Ovary (tissue), 9 donors: ENCODE results near the gene WBP11. TPM values are rescaled to one million over a fixed set of nuclear protein-coding genes. Genes with fewer than 3 reads are reported as not detected.

Experiments
- DNase-seq, 5 donors: peaks; one replicate each; pipeline ENCODE4 v3.0.0-alpha.2; 2019 to 2020
- H3K27ac ChIP-seq, 2 donors: fragments of 200-600 bp; one replicate each; pipeline versions ENCODE4 v1.5.1 to v1.8.0; 2019 to 2022
- H3K27me3 ChIP-seq: fragments of 200-600 bp; one replicate; pipeline ENCODE4 v1.8.0; 2022
- H3K36me3 ChIP-seq: fragments of 200-600 bp; sonication (generic); one replicate; pipeline ENCODE4 v1.5.1; 2019
- H3K4me1 ChIP-seq: one replicate; pipeline ENCODE4 v1.8.1; 2013; ENCODE audit warnings: mild to moderate bottlenecking, moderate library complexity; ENCODE audit not compliant: insufficient read depth
- H3K4me3 ChIP-seq: fragments of 200-600 bp; sonication (generic); one replicate; pipeline ENCODE4 v1.5.1; 2017
- H3K9me3 ChIP-seq, 2 donors: fragments of 200-600 bp in 1 of 2; sonication (generic) in 1 of 2; one replicate each; pipeline versions ENCODE4 v1.5.1 to v1.8.1; 2013 to 2019; ENCODE audit warnings: mild to moderate bottlenecking in 1 of 2, moderate library complexity in 1 of 2
- CTCF ChIP-seq, 3 donors: fragments of 450-650 bp in 2 of 3; fragments of 200-600 bp in 1 of 3; IDR thresholded peaks; one replicate each; pipeline versions ENCODE4 v1.5.1 to v1.8.0; 2016 to 2022; ENCODE audit warnings: antibody characterized with exemption in 3 of 3, mild to moderate bottlenecking in 1 of 3
- EP300 ChIP-seq: sonication (generic); formaldehyde crosslinking; IDR thresholded peaks from one replicate; pipeline ENCODE4 v1.6.1; 2017; ENCODE audit warnings: antibody characterized with exemption
- POLR2A ChIP-seq: fragments of 450-650 bp; IDR thresholded peaks from one replicate; pipeline ENCODE4 v1.6.1; 2017; ENCODE audit warnings: antibody characterized with exemption, mild to moderate bottlenecking, moderate library complexity
- WGBS, 3 donors: extraction: QIAGEN DNeasy Blood & Tissue Kit in 1 of 3; methylation state at CpG; one replicate each; pipeline versions ENCODE4 v1.1.5 to v1.1.7; 2013 to 2017; 5-methylcytosine and 5-hydroxymethylcytosine counted together
- intact Hi-C, 4 donors: fragments of 100-400 bp; cut with DNase I; formaldehyde crosslinking; loops; one replicate each; pipeline versions ENCODE4 v1.11.0 to v1.15.1; 2022 to 2023
- polyA plus RNA-seq, 2 donors: library from polyadenylated mRNA; stranded (reverse); fragments of 200-250 nt in 1 of 2; fragments of 350-450 nt in 1 of 2; fragmentation: Illumina TruSeq in 1 of 2; extraction: RNeasy Lipid Tissue Mini Kit (QIAGEN cat#74804) in 1 of 2; gene quantifications; one replicate each; pipeline ENCODE4 v1.2.3, GENCODE V29; 2013 to 2014
- total RNA-seq, 7 donors: library from RNA; depleted of rRNA in 2 of 7; stranded (reverse); fragments of >200 nt in 2 of 7; fragmentation: NEBNext Ultra II Directional in 3 of 7; extraction: Animal tissue kit (Norgen Biotek cat#: 25700) in 3 of 7; gene quantifications; one replicate each; pipeline versions ENCODE4 v1.1.0 to v1.2.4, GENCODE V29; 2016 to 2023
- donor health status: DM: no; HTN: no; CAD: no; lungs with moderate emphysema.
- donor health status: DM: no; HTN: no; CAD: no.
- donor health status: Bipolar disorder and iron deficiency.
- donor health status: DM: yes; HTN: yes; CAD: no.
- donor health status: DM: no; HTN: no; CAD: no.
- donor health status: DM: yes; HTN: yes; CAD: no.

WBP11 gene
- total and polyA plus RNA-seq, 9 donors = 12.9 to 84.1 (median 50.5) TPM

GRCh38 chr12:14843425-14843887 lies 40.2 kb upstream of the WBP11 start, which contains the start of gene ART4:
TSS of gene ART4 (minus strand) at chr12:14843526. CDS start at chr12:14843113, 413 bp downstream.
- Histone ChIP-seq H3K27me3 (no peaks in the 10 kb centered on the region), H3K4me1 (peaks cover 4% of the 10 kb centered on the region), H3K27ac (no peak within 1 kb of the TSS), H3K9me3 (no peaks in the 10 kb centered on the region), H3K36me3 (no peaks in the 10 kb centered on the region), H3K4me3 (no peak within 1 kb of the TSS)
- no peak for DNase-seq
- WGBS, 3 donors = 76 to 83% (median 82%) methylated on average over 10 of the region's 10 CpGs
- intact Hi-C loops = loop anchor here in 3 of 4 donors (5.0 to 10.0 kb wide), 3 partner anchors 51 to 431 kb away; no protein-coding TSS in a partner anchor
- TF ChIP-seq POLR2A (no peak), CTCF (IDR thresholded peaks at IDR 0.05) (no peak), EP300 (no peak)

- H3K27me3 ChIP-seq = no peaks in the 10 kb centered on the region
- no peak overlapping the region for H3K27ac ChIP-seq
- no peaks in the 10 kb centered on the region for H3K36me3 ChIP-seq
- no peak overlapping the region for H3K4me3 ChIP-seq
- no peaks in the 10 kb centered on the region for H3K9me3 ChIP-seq
- intact Hi-C loops = loop anchor here in 3 of 4 donors (5.0 to 10.0 kb wide), 3 partner anchors 52 to 432 kb away; no protein-coding TSS in a partner anchor
- H3K4me1 ChIP-seq = peaks cover 4% of the 10 kb centered on the region
- 77 to 86% (median 85%) methylated on average over 3 of the region's 3 CpGs for WGBS, 3 donors
- DNase-seq = no peak
- TF ChIP-seq POLR2A (no peak), EP300 (no peak), CTCF (IDR thresholded peaks at IDR 0.05) (no peak)
These were observed 39.0 kb upstream of the WBP11 start for GRCh38 chr12:14842315-14842714.

GRCh38 chr12:14841761-14842160 lies 38.5 kb upstream of the WBP11 start:
- H3K9me3 ChIP-seq = no peaks in the 10 kb centered on the region
- WGBS, 3 donors = 32 to 51% (median 39%) methylated on average over 3 of the region's 3 CpGs
- H3K4me3 ChIP-seq = no peak overlapping the region
- no peaks in the 10 kb centered on the region for H3K36me3 ChIP-seq
- no peaks in the 10 kb centered on the region for H3K27me3 ChIP-seq
- intact Hi-C loops = loop anchor here in 3 of 4 donors (5.0 to 10.0 kb wide), 3 partner anchors 53 to 433 kb away; no protein-coding TSS in a partner anchor
- H3K4me1 ChIP-seq = peaks cover 4% of the 10 kb centered on the region
- no peak overlapping the region for H3K27ac ChIP-seq
- TF ChIP-seq CTCF (IDR thresholded peaks at IDR 0.05) (no peak), POLR2A (no peak), EP300 (no peak)
- peak in 1 of 5 donors; percentile 33 for DNase-seq

GRCh38 chr12:14840616-14841015 lies 37.3 kb upstream of the WBP11 start:
- no peak for TF ChIP-seq POLR2A
- no peak for TF ChIP-seq EP300
- TF ChIP-seq CTCF (IDR thresholded peaks at IDR 0.05) = no peak
- no peak overlapping the region for H3K4me3 ChIP-seq
- peaks cover 4% of the 10 kb centered on the region for H3K4me1 ChIP-seq
- intact Hi-C loops = loop anchor here in 3 of 4 donors (5.0 to 10.0 kb wide), 3 partner anchors 54 to 434 kb away; no protein-coding TSS in a partner anchor
- H3K27me3 ChIP-seq = no peaks in the 10 kb centered on the region
- H3K27ac ChIP-seq = no peak overlapping the region
- 83 to 88% (median 84%) methylated on average over 4 of the region's 4 CpGs for WGBS, 3 donors
- no peak for DNase-seq
- no peaks in the 10 kb centered on the region for H3K9me3 ChIP-seq
- H3K36me3 ChIP-seq = no peaks in the 10 kb centered on the region
